ENCODE data around the gene IKBKE.
A peak's percentile ranks its signal among the peaks of the same experiment; 100 is the strongest.

IKBKE gene

GRCh38 chr1:206508130-206508889 lies 38.0 kb downstream of the IKBKE start:
- no peak for TF ChIP-seq CTCF (conservative IDR thresholded peaks at IDR 0.05; ENCODE audit: control insufficient read depth, insufficient read depth, low read depth, low read length)
- DNase-seq (ENCODE audit: low read depth) = no peak
- H3K4me3 ChIP-seq (ENCODE audit: control insufficient read depth, low read depth, low read length) = peak overlapping the region; percentile 22

DNA sequence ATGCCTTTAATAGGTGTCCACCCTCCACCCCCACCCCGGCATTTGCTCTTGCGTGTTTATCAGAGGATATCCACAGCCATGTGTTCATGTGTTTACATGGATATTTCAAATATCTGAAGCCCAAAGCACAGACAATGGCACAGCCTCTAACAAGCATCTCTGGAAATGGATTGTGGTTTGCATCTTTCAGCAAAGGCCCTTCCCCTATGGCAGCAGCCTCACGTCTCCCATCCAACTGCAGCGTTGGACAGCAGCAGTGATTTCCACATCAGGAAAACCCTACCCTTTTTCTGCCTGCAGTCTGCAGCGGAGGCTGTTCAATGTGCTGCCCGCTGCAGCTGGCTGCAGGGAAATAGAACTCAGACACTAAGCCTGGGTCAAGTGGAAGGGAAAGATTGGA lies 38.7 kb downstream of the IKBKE start:
- peak; percentile 48 for DNase-seq (ENCODE audit: low read depth)
- no peak for TF ChIP-seq CTCF (conservative IDR thresholded peaks at IDR 0.05; ENCODE audit: control insufficient read depth, insufficient read depth, low read depth, low read length)
- no peak overlapping the region for H3K4me3 ChIP-seq (ENCODE audit: control insufficient read depth, low read depth, low read length)

DNA sequence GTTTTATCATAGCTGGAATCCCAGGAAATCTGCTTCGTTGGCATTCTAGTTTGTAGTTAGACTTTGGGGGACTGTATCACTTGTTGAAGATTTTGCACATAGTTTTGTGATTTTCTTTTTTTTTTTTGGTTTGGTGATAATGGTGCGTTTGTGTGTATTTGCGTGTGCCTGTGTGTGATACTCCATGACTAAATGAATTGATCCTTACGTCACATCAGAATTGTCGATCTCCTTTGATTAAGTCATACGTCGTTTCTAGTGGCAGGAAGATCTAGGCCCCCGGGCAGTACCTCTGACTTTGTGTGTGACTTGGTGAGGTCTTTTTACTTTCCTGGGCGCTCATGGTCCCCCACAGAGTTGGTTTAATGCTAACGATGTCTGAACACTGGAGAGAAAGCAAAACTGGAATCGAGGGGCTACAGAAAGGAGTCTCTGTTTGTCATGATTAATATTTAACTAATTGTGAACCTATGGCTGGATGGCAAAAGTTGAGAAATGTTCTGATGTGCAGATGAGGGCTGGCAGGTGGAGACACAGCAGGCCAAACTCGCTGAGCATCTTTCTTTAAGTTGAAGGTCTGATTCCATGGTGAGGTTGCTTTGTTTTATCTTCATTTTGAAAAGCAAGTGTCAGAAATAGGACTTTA lies 39.5 kb downstream of the IKBKE start:
- H3K4me3 ChIP-seq (ENCODE audit: control insufficient read depth, low read depth, low read length) = no peak overlapping the region
- no peak for DNase-seq (ENCODE audit: low read depth)
- no peak for TF ChIP-seq CTCF (conservative IDR thresholded peaks at IDR 0.05; ENCODE audit: control insufficient read depth, insufficient read depth, low read depth, low read length)

GRCh38 chr1:206510371-206510770 lies 40.1 kb downstream of the IKBKE start:
- no peak for TF ChIP-seq CTCF (conservative IDR thresholded peaks at IDR 0.05; ENCODE audit: control insufficient read depth, insufficient read depth, low read depth, low read length)
- no peak for DNase-seq (ENCODE audit: low read depth)
- no peak overlapping the region for H3K4me3 ChIP-seq (ENCODE audit: control insufficient read depth, low read depth, low read length)

DNA sequence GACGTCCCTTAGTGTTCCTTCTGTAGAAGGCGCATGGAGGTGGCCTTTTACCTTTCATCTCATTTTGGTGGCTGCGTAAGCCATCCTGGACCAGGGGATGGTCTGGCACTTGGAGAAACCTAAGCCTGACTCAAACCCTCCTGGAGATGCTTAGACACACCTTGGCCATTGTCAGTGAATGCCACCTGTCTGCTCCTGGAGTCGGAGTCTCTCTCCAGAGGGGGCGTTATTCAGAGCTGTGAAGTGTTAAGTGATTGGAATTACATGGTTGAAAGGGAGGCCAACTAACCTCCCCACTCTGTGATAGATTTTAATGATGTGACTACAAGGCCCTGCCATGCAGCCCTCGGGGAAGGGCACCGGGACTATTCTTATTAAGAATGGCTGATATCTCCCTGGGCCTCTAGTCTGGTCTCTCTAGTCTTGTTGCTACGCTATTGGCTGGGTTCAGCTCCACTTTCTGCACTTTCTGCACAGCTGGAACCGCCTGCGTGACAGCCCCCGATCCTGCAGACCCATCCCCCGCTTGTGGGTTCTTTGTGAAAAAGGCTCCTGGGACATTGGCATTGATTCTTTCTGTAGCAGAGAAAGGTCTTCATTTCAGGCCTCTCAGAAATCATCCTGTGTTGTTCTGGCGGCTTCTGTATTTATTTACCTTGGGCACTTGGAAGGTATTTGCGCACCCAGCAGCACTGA lies 41.2 kb downstream of the IKBKE start:
- H3K4me3 ChIP-seq (ENCODE audit: control insufficient read depth, low read depth, low read length) = no peak overlapping the region
- no peak for DNase-seq (ENCODE audit: low read depth)
- no peak for TF ChIP-seq CTCF (conservative IDR thresholded peaks at IDR 0.05; ENCODE audit: control insufficient read depth, insufficient read depth, low read depth, low read length)

DNA sequence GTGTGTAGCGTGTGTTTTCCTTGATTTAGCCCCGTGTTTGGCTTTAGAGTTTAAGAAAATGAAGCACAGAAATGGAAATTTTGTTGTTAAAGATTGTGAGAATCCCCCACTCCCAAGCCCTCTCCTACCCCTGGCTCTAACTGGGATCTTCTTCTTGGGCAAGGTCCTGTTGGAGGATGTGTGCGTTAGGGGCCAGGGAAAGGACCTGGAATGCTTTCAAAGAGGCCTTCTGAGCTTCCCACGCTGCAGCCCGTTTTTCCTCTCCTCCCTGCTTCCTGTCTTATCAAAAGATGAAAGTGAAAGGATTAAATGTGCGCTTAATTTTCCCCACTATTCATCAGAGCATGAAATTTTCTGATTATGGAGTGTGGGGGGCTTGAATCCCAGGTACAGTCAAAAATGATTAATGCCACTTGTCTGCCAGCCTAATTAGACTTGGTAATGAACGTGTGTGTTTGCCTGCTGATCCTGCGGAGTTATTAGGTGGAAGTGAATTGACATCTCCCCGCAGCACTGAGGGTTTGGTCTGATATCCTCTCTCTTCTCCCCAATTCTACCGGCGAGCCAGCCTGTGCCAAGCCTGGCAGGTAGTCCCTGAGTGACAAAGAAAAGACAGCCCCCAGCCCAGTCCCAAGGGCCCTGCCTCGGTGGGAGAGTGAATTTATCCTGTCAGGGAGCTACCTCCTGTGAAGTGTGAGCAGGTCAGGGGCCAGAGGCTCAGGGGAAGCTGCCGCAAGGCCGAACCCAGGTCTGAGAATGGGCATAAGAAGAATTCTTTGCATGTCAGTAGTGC lies 42.0 kb downstream of the IKBKE start:
- H3K4me3 ChIP-seq (ENCODE audit: control insufficient read depth, low read depth, low read length) = no peak overlapping the region
- DNase-seq (ENCODE audit: low read depth) = no peak
- no peak for TF ChIP-seq CTCF (conservative IDR thresholded peaks at IDR 0.05; ENCODE audit: control insufficient read depth, insufficient read depth, low read depth, low read length)
